CD1c-positive myeloid dendritic cell (primary cell): ENCODE results near the gene TEX48.

Experiments used
- DNase-seq: peaks from one replicate; pipeline ENCODE4 v3.0.0-alpha.2; 2016; ENCODE audit errors: extremely low spot score

The TEX48 gene

GRCh38 chr9:114621561-114621960, 60.4 kb downstream of the TEX48 start:
- DNase-seq = no peak

- DNase-seq = peak; percentile 68
Measured at GRCh38 chr9:114619191-114619761, 62.7 kb downstream of the TEX48 start.

- peak; percentile 82 for DNase-seq
Measured at GRCh38 chr9:114616684-114617520, 65.1 kb downstream of the TEX48 start.
